Body of pancreas (tissue), 4 donors: ENCODE data around the gene ZFYVE21. TPM values are rescaled to one million over a fixed set of nuclear protein-coding genes. Genes with fewer than 3 reads are reported as not detected.
"Not testable (repeated sequence)": the region's sequence is repeated elsewhere in the genome, so short reads cannot be mapped to it uniquely, and the experiment has no call there.

ENCODE experiments used
- ATAC-seq: fragments of 150-250 bp; one replicate; pipeline ENCODE4 v1.9.1; 2016
- DNase-seq, 4 donors: peaks; one replicate each; pipeline ENCODE4 v3.0.0-alpha.2; 2019
- H3K27ac ChIP-seq, 4 donors: fragments of 200-600 bp; sonication (generic); 1 replicate in 3 of 4; 2 replicates in 1 of 4; pipeline versions ENCODE4 v1.5.1 to v1.6.1; 2016 to 2019; ENCODE audit warnings: mild to moderate bottlenecking in 1 of 4, mixed read lengths in 1 of 4, moderate library complexity in 1 of 4
- H3K27me3 ChIP-seq, 2 donors: fragments of 200-600 bp; sonication (generic); one replicate each; pipeline ENCODE4 v1.6.0; 2016; ENCODE audit warnings: mild to moderate bottlenecking in 1 of 2
- H3K36me3 ChIP-seq, 2 donors: fragments of 200-600 bp; sonication (generic); replicated peaks in 1 of 2; 2 replicates each; pipeline ENCODE4 v1.5.1; 2016; ENCODE audit warnings: low read depth in 2 of 2; ENCODE audit not compliant: insufficient read depth in 1 of 2
- H3K4me1 ChIP-seq: fragments of 200-600 bp; sonication (generic); one replicate; pipeline ENCODE4 v1.6.0; 2016
- H3K4me3 ChIP-seq, 2 donors: fragments of 200-600 bp; sonication (generic); 1 replicate in 1 of 2; 2 replicates in 1 of 2; pipeline ENCODE4 v1.5.1; 2016 to 2019
- H3K9me3 ChIP-seq, 3 donors: fragments of 200-600 bp; sonication (generic); 1 replicate in 2 of 3; 2 replicates in 1 of 3; pipeline ENCODE4 v1.5.1; 2016
- CTCF ChIP-seq, 7 experiments: fragments of 450-650 bp in 4 of 7; fragments of 200-600 bp in 3 of 7; sonication (generic) in 3 of 7; IDR thresholded peaks; one replicate each; pipeline ENCODE4 v1.5.1; 2016 to 2019; ENCODE audit warnings: antibody characterized with exemption in 7 of 7
- POLR2A ChIP-seq, 3 donors: fragments of 450-650 bp; IDR thresholded peaks; one replicate each; pipeline ENCODE4 v1.6.1; 2016; ENCODE audit warnings: antibody characterized with exemption in 3 of 3, mild to moderate bottlenecking in 2 of 3
- WGBS, 2 donors: methylation state at CpG; one replicate each; pipeline ENCODE4 v1.1.5; 2017; 5-methylcytosine and 5-hydroxymethylcytosine counted together
- intact Hi-C: fragments of 100-400 bp; cut with DNase I; formaldehyde crosslinking; loops from one replicate; pipeline ENCODE4 v1.15.1; 2023
- small RNA-seq: library from RNA; depleted of rRNA; stranded (forward); fragments of <200 nt; gene quantifications from one replicate; pipeline ENCODE3, GENCODE V24; 2016
- total RNA-seq, 2 donors: library from RNA; depleted of rRNA; stranded (reverse); fragments of >200 nt; gene quantifications; one replicate each; pipeline ENCODE4 v1.1.0, GENCODE V29; 2016

The ZFYVE21 gene
- total RNA-seq, 2 donors from 2014 or later, result 32.9 to 82.4 TPM

- WGBS, 2 donors, result 16 to 38% methylated on average over 1 of the region's 1 CpG
- no peak overlapping the region for H3K4me3 ChIP-seq
- DNase-seq, result no peak
These were observed 56.6 kb downstream of the ZFYVE21 start for GRCh38 chr14:103772078-103772712.

GRCh38 chr14:103773521-103773920, 57.9 kb downstream of the ZFYVE21 start:
- Histone ChIP-seq H3K4me1 (no peaks in the 10 kb centered on the region), H3K4me3 (no peak overlapping the region), H3K36me3 (no peaks in the 10 kb centered on the region), H3K27me3 (no peaks in the 10 kb centered on the region), H3K9me3 (no peaks in the 10 kb centered on the region), H3K27ac (no peak overlapping the region)
- TF ChIP-seq POLR2A (IDR thresholded peaks at IDR 0.05) (no peak), CTCF (IDR thresholded peaks at IDR 0.05) (no peak)
- ATAC-seq (no peak), DNase-seq (no peak)
- 61 to 75% methylated on average over 2 of the region's 2 CpGs for WGBS, 2 donors
- intact Hi-C loops, result no loop called here

More at GRCh38 chr14:103772078-103772712, 56.6 kb downstream of the ZFYVE21 start:
- intact Hi-C loops, result no loop called here
- no peak overlapping the region for H3K27ac ChIP-seq
- TF ChIP-seq POLR2A (IDR thresholded peaks at IDR 0.05) (no peak), CTCF (IDR thresholded peaks at IDR 0.05) (no peak)
- no peaks in the 10 kb centered on the region for H3K9me3 ChIP-seq
- no peaks in the 10 kb centered on the region for H3K36me3 ChIP-seq
- no peaks in the 10 kb centered on the region for H3K4me1 ChIP-seq
- no peak for ATAC-seq
- H3K27me3 ChIP-seq, result no peaks in the 10 kb centered on the region

GRCh38 chr14:103775506-103775905, 59.9 kb downstream of the ZFYVE21 start:
- ATAC-seq, result no peak
- H3K27me3 ChIP-seq, result no peaks in the 10 kb centered on the region
- no peaks in the 10 kb centered on the region for H3K4me1 ChIP-seq
- H3K4me3 ChIP-seq, result no peak overlapping the region
- intact Hi-C loops, result no loop called here
- no peaks in the 10 kb centered on the region for H3K36me3 ChIP-seq
- WGBS, 2 donors, result 86 to 92% methylated on average over 4 to 7 of the region's 7 CpGs
- TF ChIP-seq POLR2A (IDR thresholded peaks at IDR 0.05) (no peak), CTCF (IDR thresholded peaks at IDR 0.05) (no peak)
- no peak for DNase-seq
- no peak overlapping the region for H3K27ac ChIP-seq
- no peaks in the 10 kb centered on the region for H3K9me3 ChIP-seq

- ATAC-seq, intact Hi-C loops, H3K4me3 ChIP-seq, H3K4me1 ChIP-seq, H3K9me3 ChIP-seq, H3K27me3 ChIP-seq, DNase-seq, H3K36me3 ChIP-seq, H3K27ac ChIP-seq: not testable (repeated sequence)
- WGBS, 2 donors, result 91 to 92% methylated on average over 6 of the region's 6 CpGs
These were observed 60.7 kb downstream of the ZFYVE21 start for GRCh38 chr14:103776319-103776718.

GRCh38 chr14:103782376-103782775, 66.8 kb downstream of the ZFYVE21 start:
- Histone ChIP-seq H3K27ac (no peak overlapping the region), H3K36me3 (no peaks in the 10 kb centered on the region), H3K4me1 (no peaks in the 10 kb centered on the region), H3K4me3 (no peak overlapping the region), H3K27me3 (no peaks in the 10 kb centered on the region), H3K9me3 (no peaks in the 10 kb centered on the region)
- TF ChIP-seq CTCF (IDR thresholded peaks at IDR 0.05) (no peak), POLR2A (IDR thresholded peaks at IDR 0.05) (no peak)
- no peak for ATAC-seq
- no peak for DNase-seq
- 44 to 70% methylated on average over 2 of the region's 2 CpGs for WGBS, 2 donors
- intact Hi-C loops, result no loop called here

Small RNAs within 50 kb of the gene (small RNA-seq; reads per million reads assigned to genes)
- not detected for gene RF00019

Other genes starting within 250 kb of the ZFYVE21 start
- 100 to 1,000 TPM in 1 of 2 donors, 10 to 100 TPM in 1; 92.1 to 146 TPM for gene CKB, start 193.0 kb upstream of the ZFYVE21 start, total RNA-seq
- gene TRMT61A, start 186.6 kb upstream of the ZFYVE21 start, total RNA-seq, result 10 to 100 TPM in 1 of 2 donors, 1 to 10 TPM in 1; 7.9 to 10.4 TPM
- gene BAG5, start 153.2 kb upstream of the ZFYVE21 start, total RNA-seq, result 10 to 100 TPM in 1 of 2 donors, 1 to 10 TPM in 1; 9.9 to 11.9 TPM
- gene COA8, start 152.8 kb upstream of the ZFYVE21 start, total RNA-seq, result 10 to 100 TPM; 15.2 to 32.2 TPM
- 100 to 1,000 TPM; 199 to 292 TPM for gene KLC1, start 86.6 kb upstream of the ZFYVE21 start, total RNA-seq
- gene XRCC3, start 359 bp upstream of the ZFYVE21 start, total RNA-seq, result 1 to 10 TPM; 3.9 to 5.6 TPM
- gene PPP1R13B, start 131.8 kb downstream of the ZFYVE21 start, total RNA-seq, result 10 to 100 TPM; 12.5 to 36.3 TPM
- gene TDRD9, start 212.6 kb downstream of the ZFYVE21 start, total RNA-seq, result 1 to 10 TPM; 2.0 to 4.7 TPM
- not detected for gene RD3L, start 226.7 kb downstream of the ZFYVE21 start, total RNA-seq